ENCODE data around the gene CLEC17A.

- TF ChIP-seq, protein P1, sequence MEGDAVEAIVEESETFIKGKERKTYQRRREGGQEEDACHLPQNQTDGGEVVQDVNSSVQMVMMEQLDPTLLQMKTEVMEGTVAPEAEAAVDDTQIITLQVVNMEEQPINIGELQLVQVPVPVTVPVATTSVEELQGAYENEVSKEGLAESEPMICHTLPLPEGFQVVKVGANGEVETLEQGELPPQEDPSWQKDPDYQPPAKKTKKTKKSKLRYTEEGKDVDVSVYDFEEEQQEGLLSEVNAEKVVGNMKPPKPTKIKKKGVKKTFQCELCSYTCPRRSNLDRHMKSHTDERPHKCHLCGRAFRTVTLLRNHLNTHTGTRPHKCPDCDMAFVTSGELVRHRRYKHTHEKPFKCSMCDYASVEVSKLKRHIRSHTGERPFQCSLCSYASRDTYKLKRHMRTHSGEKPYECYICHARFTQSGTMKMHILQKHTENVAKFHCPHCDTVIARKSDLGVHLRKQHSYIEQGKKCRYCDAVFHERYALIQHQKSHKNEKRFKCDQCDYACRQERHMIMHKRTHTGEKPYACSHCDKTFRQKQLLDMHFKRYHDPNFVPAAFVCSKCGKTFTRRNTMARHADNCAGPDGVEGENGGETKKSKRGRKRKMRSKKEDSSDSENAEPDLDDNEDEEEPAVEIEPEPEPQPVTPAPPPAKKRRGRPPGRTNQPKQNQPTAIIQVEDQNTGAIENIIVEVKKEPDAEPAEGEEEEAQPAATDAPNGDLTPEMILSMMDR (IDR thresholded peaks at IDR 0.05) = no peak
- no peak for TF ChIP-seq EZH2 (IDR thresholded peaks at IDR 0.05; ENCODE audit: borderline replicate concordance, insufficient read depth, low read depth, low read length, poor library complexity, severe bottlenecking)
Observed at GRCh38 chr19:14562660-14563589, 20.0 kb upstream of the CLEC17A start.

Data from B cell (primary cell).